Gastroesophageal sphincter (tissue), 4 donors: ENCODE results near the gene MXRA8. TPM values are rescaled to one million over a fixed set of nuclear protein-coding genes. Genes with fewer than 3 reads are reported as not detected.
"Not testable (repeated sequence)": the region's sequence is repeated elsewhere in the genome, so short reads cannot be mapped to it uniquely, and the experiment has no call there.

Experiments used
- ATAC-seq: fragments of 150-250 bp; one replicate; pipeline ENCODE4 v1.9.1; 2016; ENCODE audit warnings: mild to moderate bottlenecking, moderate library complexity
- H3K27ac ChIP-seq, 4 donors: fragments of 200-600 bp; sonication (generic) in 3 of 4; 1 replicate in 3 of 4; 2 replicates in 1 of 4; pipeline ENCODE4 v1.5.1; 2016 to 2019
- H3K27me3 ChIP-seq: fragments of 200-600 bp; sonication (generic); one replicate; pipeline ENCODE4 v1.5.1; 2019
- H3K36me3 ChIP-seq, 2 donors: fragments of 200-600 bp; sonication (generic); one replicate each; pipeline ENCODE4 v1.5.1; 2019; ENCODE audit warnings: control low read depth in 1 of 2
- H3K4me1 ChIP-seq, 3 donors: fragments of 200-600 bp; sonication (generic); 1 replicate in 2 of 3; 2 replicates in 1 of 3; pipeline ENCODE4 v1.5.1; 2016 to 2019; ENCODE audit warnings: control low read depth in 2 of 3
- H3K4me3 ChIP-seq, 2 donors: fragments of 200-600 bp; sonication (generic); one replicate each; pipeline ENCODE4 v1.5.1; 2019; ENCODE audit warnings: mild to moderate bottlenecking in 1 of 2, moderate library complexity in 1 of 2
- H3K9me3 ChIP-seq, 3 donors: fragments of 200-600 bp; sonication (generic); one replicate each; pipeline ENCODE4 v1.5.1; 2017 to 2019; ENCODE audit warnings: control low read depth in 2 of 3
- CTCF ChIP-seq, 4 experiments: fragments of 200-600 bp in 2 of 4; fragments of 450-650 bp in 2 of 4; sonication (generic) in 1 of 4; IDR thresholded peaks; one replicate each; pipeline ENCODE4 v1.5.1; 2017 to 2019; ENCODE audit warnings: antibody characterized with exemption in 4 of 4, mild to moderate bottlenecking in 2 of 4, moderate library complexity in 2 of 4
- EP300 ChIP-seq: sonication (generic); formaldehyde crosslinking; IDR thresholded peaks from one replicate; pipeline ENCODE4 v1.6.1; 2017; ENCODE audit warnings: antibody characterized with exemption, mild to moderate bottlenecking
- POLR2A ChIP-seq, 2 donors: fragments of 450-650 bp; IDR thresholded peaks; one replicate each; pipeline ENCODE4 v1.6.1; 2017; ENCODE audit warnings: antibody characterized with exemption in 2 of 2, mild to moderate bottlenecking in 2 of 2, moderate library complexity in 1 of 2
- POLR2AphosphoS5 ChIP-seq: sonication (generic); formaldehyde crosslinking; IDR thresholded peaks from one replicate; pipeline ENCODE4 v1.6.1; 2017; ENCODE audit warnings: antibody characterized with exemption
- WGBS, 2 donors: methylation state at CpG; one replicate each; pipeline ENCODE4 v1.1.5; 2018; ENCODE audit warnings: low coverage in 1 of 2; 5-methylcytosine and 5-hydroxymethylcytosine counted together
- total RNA-seq, 4 donors: library from RNA; depleted of rRNA; stranded (reverse); fragments of >200 nt; gene quantifications; one replicate each; pipeline ENCODE4 v1.1.0, GENCODE V29; 2016

Gene MXRA8
- total RNA-seq, 4 donors from 2014 or later: 69.8 to 105 (median 85.4) TPM

GRCh38 chr1:1406101-1406820 is 47.9 kb upstream of the MXRA8 start:
- TF ChIP-seq POLR2A (IDR thresholded peaks at IDR 0.05): no peak
- no peak for TF ChIP-seq EP300
- no peak for TF ChIP-seq POLR2AphosphoS5
- TF ChIP-seq CTCF (IDR thresholded peaks at IDR 0.05): no peak
- no peaks in the 10 kb centered on the region for H3K9me3 ChIP-seq
- peak overlapping the region; percentile 47 to 91 (median 88) for H3K27ac ChIP-seq
- peaks cover 0 to 58% (median 32%) of the 10 kb centered on the region in 3 donors for H3K4me1 ChIP-seq
- peak overlapping the region; percentile 87 to 96 for H3K4me3 ChIP-seq
- 50 to 55% methylated on average over 20 to 31 of the region's 43 CpGs for WGBS, 2 donors
- peaks cover 0 to 56% of the 10 kb centered on the region in 2 donors for H3K36me3 ChIP-seq
- no peak for ATAC-seq
- no peaks in the 10 kb centered on the region for H3K27me3 ChIP-seq

GRCh38 chr1:1403653-1404052 is 45.3 kb upstream of the MXRA8 start:
- H3K4me3 ChIP-seq: no peak overlapping the region
- H3K27me3 ChIP-seq: no peaks in the 10 kb centered on the region
- peaks cover 0 to 63% (median 37%) of the 10 kb centered on the region in 3 donors for H3K4me1 ChIP-seq
- no peaks in the 10 kb centered on the region for H3K9me3 ChIP-seq
- TF ChIP-seq CTCF (IDR thresholded peaks at IDR 0.05): no peak
- no peak for TF ChIP-seq POLR2AphosphoS5
- TF ChIP-seq EP300: no peak
- no peak for TF ChIP-seq POLR2A (IDR thresholded peaks at IDR 0.05)
- no peak overlapping the region for H3K27ac ChIP-seq
- ATAC-seq: no peak
- H3K36me3 ChIP-seq: peaks cover 0 to 55% of the 10 kb centered on the region in 2 donors
- 57 to 76% methylated on average over 3 to 7 of the region's 7 CpGs for WGBS, 2 donors

GRCh38 chr1:1402901-1403392 is 44.6 kb upstream of the MXRA8 start:
- H3K36me3 ChIP-seq: peaks cover 0 to 58% of the 10 kb centered on the region in 2 donors
- not testable (repeated sequence) for H3K27me3 ChIP-seq, ATAC-seq, H3K27ac ChIP-seq, H3K9me3 ChIP-seq, H3K4me3 ChIP-seq
- WGBS, 2 donors: 84 to 89% methylated on average over 6 to 9 of the region's 9 CpGs
- peaks cover 0 to 63% (median 34%) of the 10 kb centered on the region in 3 donors for H3K4me1 ChIP-seq

GRCh38 chr1:1402072-1402900 is 43.9 kb upstream of the MXRA8 start:
- ATAC-seq: no peak
- no peaks in the 10 kb centered on the region for H3K27me3 ChIP-seq
- H3K4me3 ChIP-seq: no peak overlapping the region
- H3K27ac ChIP-seq: no peak overlapping the region
- TF ChIP-seq CTCF (IDR thresholded peaks at IDR 0.05) (peak in 3 of 4 experiments; percentile 31 to 42 (median 37)), POLR2A (IDR thresholded peaks at IDR 0.05) (no peak)
- H3K4me1 ChIP-seq: peaks cover 0 to 66% (median 36%) of the 10 kb centered on the region in 3 donors
- 69 to 75% methylated on average over 10 to 14 of the region's 20 CpGs for WGBS, 2 donors
- H3K36me3 ChIP-seq: peaks cover 0 to 64% of the 10 kb centered on the region in 2 donors
- H3K9me3 ChIP-seq: no peaks in the 10 kb centered on the region

- ATAC-seq: no peak
- Histone ChIP-seq H3K27ac (no peak overlapping the region), H3K36me3 (peaks cover 0 to 72% of the 10 kb centered on the region in 2 donors), H3K4me3 (no peak overlapping the region), H3K9me3 (no peaks in the 10 kb centered on the region), H3K27me3 (no peaks in the 10 kb centered on the region), H3K4me1 (peaks cover 0 to 72% (median 36%) of the 10 kb centered on the region in 3 donors)
- WGBS, 2 donors: 66 to 69% methylated on average over 3 to 4 of the region's 7 CpGs
- TF ChIP-seq CTCF (IDR thresholded peaks at IDR 0.05): no peak
- no peak for TF ChIP-seq EP300
- TF ChIP-seq POLR2AphosphoS5: no peak
- no peak for TF ChIP-seq POLR2A (IDR thresholded peaks at IDR 0.05)
Observed at GRCh38 chr1:1401457-1402010, 43.2 kb upstream of the MXRA8 start.
